HUES6 (cell line): Measurements from ENCODE around the gene CALCOCO1.

ENCODE experiments used
- H3K27ac ChIP-seq: 2 replicates; pipeline ENCODE4 v1.7.0; 2013; ENCODE audit warnings: low read depth, mild to moderate bottlenecking, low read length, inconsistent platforms
- H3K27me3 ChIP-seq: 2 replicates; pipeline ENCODE4 v1.6.1; 2013; ENCODE audit warnings: low read length; ENCODE audit not compliant: control insufficient read depth, insufficient read depth
- H3K36me3 ChIP-seq: 2 replicates; pipeline ENCODE4 v1.6.1; 2013; ENCODE audit warnings: low read length; ENCODE audit not compliant: control insufficient read depth, insufficient read depth
- H3K4me1 ChIP-seq: 2 replicates; pipeline ENCODE4 v1.6.1; 2013; ENCODE audit warnings: low read length; ENCODE audit not compliant: control insufficient read depth, insufficient read depth
- H3K4me3 ChIP-seq: 2 replicates; pipeline ENCODE4 v1.5.1; 2013; ENCODE audit warnings: low read depth, low read length
- H3K9ac ChIP-seq: one replicate; pipeline ENCODE4 v1.6.1; 2013; ENCODE audit warnings: mild to moderate bottlenecking, low read length
- H3K9me3 ChIP-seq: 2 replicates; pipeline ENCODE4 v1.6.1; 2013; ENCODE audit warnings: low read depth, low read length; ENCODE audit not compliant: control insufficient read depth, insufficient read depth

Gene CALCOCO1

GRCh38 chr12:53752192-53752601 lies 24.9 kb upstream of the CALCOCO1 start:
- Histone ChIP-seq H3K4me3 (peak overlapping the region; percentile 54), H3K9ac (no peak overlapping the region), H3K27me3 (peaks cover 92% of the 10 kb centered on the region), H3K9me3 (no peaks in the 10 kb centered on the region), H3K4me1 (peaks cover 54% of the 10 kb centered on the region), H3K27ac (no peak overlapping the region), H3K36me3 (no peaks in the 10 kb centered on the region)

DNA sequence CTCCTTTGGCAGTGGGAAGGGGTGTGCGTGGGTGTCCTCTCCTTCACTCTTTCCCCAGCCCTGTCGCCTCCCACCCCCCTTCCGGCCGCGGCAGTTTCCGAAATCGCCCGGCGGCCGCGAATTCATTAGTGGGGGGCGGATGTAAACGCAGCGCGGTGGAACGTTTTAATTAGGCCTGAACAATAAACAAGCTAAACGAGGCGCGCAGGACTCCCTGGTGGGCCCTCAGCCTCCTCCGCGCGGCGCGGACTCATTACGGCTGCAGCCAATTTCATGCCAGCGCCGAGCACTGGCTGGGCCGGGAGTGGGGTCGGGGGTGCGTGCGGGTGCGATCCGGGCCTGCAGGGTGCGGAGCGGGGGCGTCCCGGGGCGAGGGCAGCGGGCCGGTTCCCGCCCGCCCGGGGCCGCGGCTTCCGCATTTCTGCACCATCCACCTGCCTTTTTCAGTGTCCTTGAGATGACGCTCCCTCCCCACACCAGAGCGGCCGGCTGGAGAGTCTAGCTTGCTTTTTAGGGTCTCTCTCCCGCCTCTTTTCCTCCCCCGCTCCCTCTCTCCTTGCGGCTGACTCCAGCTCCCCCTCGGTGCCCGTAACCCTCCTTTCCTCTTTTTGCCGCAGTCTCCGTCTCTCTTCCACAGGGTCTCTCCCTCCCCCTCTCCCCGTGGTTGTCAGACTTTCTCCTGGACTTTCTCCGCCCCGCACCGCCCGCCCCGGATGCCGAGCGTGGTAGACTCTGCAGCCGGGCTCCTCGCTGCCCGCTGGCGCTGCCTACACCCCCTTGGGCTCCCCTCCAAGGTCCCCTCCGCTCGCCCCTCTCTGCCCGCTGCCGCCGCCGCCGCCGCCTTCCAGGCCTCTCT lies 24.3 kb upstream of the CALCOCO1 start, which contains the start of gene CISTR:
Gene CISTR (minus strand): TSS at position 644 of the 856 bp plus-strand sequence.
- peaks cover 50% of the 10 kb centered on the region for H3K4me1 ChIP-seq
- H3K9ac ChIP-seq, result no peak within 1 kb of the TSS

GRCh38 chr12:53750812-53751335 lies 23.6 kb upstream of the CALCOCO1 start:
- peaks cover 98% of the 10 kb centered on the region for H3K27me3 ChIP-seq
- H3K4me3 ChIP-seq, result peak overlapping the region; percentile 54
- H3K4me1 ChIP-seq, result peaks cover 46% of the 10 kb centered on the region
- H3K36me3 ChIP-seq, result no peaks in the 10 kb centered on the region
- H3K27ac ChIP-seq, result no peak overlapping the region
- H3K9me3 ChIP-seq, result no peaks in the 10 kb centered on the region
- no peak overlapping the region for H3K9ac ChIP-seq

More for the DNA sequence above, 24.3 kb upstream of the CALCOCO1 start, which contains the start of gene CISTR:
- H3K36me3 ChIP-seq, result no peaks in the 10 kb centered on the region
- no peaks in the 10 kb centered on the region for H3K9me3 ChIP-seq
- no peak within 1 kb of the TSS for H3K27ac ChIP-seq
- peak within 1 kb of the TSS; percentile 54 for H3K4me3 ChIP-seq
- H3K27me3 ChIP-seq, result peaks cover 98% of the 10 kb centered on the region

GRCh38 chr12:53749986-53750811 lies 22.9 kb upstream of the CALCOCO1 start:
- Histone ChIP-seq H3K27me3 (peaks cover 100% of the 10 kb centered on the region), H3K9me3 (no peaks in the 10 kb centered on the region), H3K4me3 (peak overlapping the region; percentile 54), H3K9ac (no peak overlapping the region), H3K27ac (no peak overlapping the region), H3K4me1 (peaks cover 39% of the 10 kb centered on the region), H3K36me3 (no peaks in the 10 kb centered on the region)

- peaks cover 29% of the 10 kb centered on the region for H3K4me1 ChIP-seq
- no peaks in the 10 kb centered on the region for H3K36me3 ChIP-seq
- no peak overlapping the region for H3K27ac ChIP-seq
- H3K9ac ChIP-seq, result no peak overlapping the region
- no peaks in the 10 kb centered on the region for H3K9me3 ChIP-seq
- peaks cover 99% of the 10 kb centered on the region for H3K27me3 ChIP-seq
- no peak overlapping the region for H3K4me3 ChIP-seq
Measured at GRCh38 chr12:53748072-53748840, 21.0 kb upstream of the CALCOCO1 start.

DNA sequence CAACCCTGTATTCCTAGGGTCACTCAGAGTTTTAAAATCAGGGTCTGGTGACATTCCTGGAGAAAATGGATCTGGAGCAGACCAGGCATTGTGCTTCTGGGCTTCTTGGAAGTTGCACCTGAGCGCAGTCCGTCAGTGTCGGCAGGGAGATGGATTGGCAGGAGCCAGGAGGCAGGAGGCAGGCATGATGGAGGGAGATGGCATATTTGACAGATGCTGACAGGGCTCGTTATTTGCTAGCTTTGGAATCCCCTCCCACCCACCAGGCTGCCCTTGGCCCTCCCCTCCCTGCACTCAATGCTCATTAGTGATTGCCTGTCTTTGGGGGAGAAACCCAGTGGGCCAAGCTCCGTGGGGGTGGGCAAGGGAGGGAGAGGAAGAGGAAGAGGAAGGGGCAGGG lies 19.8 kb upstream of the CALCOCO1 start:
- H3K4me1 ChIP-seq, result peaks cover 25% of the 10 kb centered on the region
- no peak overlapping the region for H3K27ac ChIP-seq
- H3K36me3 ChIP-seq, result no peaks in the 10 kb centered on the region
- no peaks in the 10 kb centered on the region for H3K9me3 ChIP-seq
- peaks cover 99% of the 10 kb centered on the region for H3K27me3 ChIP-seq
- H3K4me3 ChIP-seq, result no peak overlapping the region
- H3K9ac ChIP-seq, result no peak overlapping the region

- Histone ChIP-seq H3K4me3 (no peak overlapping the region), H3K9me3 (no peaks in the 10 kb centered on the region), H3K36me3 (no peaks in the 10 kb centered on the region), H3K27ac (no peak overlapping the region), H3K27me3 (peaks cover 95% of the 10 kb centered on the region), H3K9ac (no peak overlapping the region), H3K4me1 (peaks cover 24% of the 10 kb centered on the region)
Measured at GRCh38 chr12:53746592-53747092, 19.4 kb upstream of the CALCOCO1 start.

DNA sequence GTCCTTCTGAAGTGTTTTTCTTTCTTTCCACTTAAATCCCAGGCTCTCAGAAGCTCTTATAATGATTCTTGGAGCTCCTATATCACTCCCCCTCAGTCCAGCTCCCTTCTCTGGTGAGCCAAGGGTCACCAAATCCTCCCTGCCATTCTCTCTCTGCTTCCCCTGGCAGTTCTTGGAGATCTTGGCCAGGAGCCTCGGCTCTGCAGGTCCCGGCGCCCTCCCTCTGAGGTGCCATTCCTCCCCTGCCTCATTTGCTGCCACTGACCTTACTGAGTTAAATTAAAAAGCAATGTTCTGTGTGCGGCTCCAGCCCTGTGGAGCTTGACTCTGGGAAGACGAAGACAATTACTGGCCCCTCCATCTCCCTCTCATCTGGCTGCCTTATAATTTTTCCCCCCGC lies 17.5 kb upstream of the CALCOCO1 start:
- Histone ChIP-seq H3K4me3 (no peak overlapping the region), H3K36me3 (no peaks in the 10 kb centered on the region), H3K9ac (no peak overlapping the region), H3K9me3 (no peaks in the 10 kb centered on the region), H3K27me3 (peaks cover 95% of the 10 kb centered on the region), H3K27ac (no peak overlapping the region), H3K4me1 (peaks cover 13% of the 10 kb centered on the region)

- H3K27me3 ChIP-seq, result peaks cover 95% of the 10 kb centered on the region
- H3K27ac ChIP-seq, result no peak overlapping the region
- H3K9me3 ChIP-seq, result no peaks in the 10 kb centered on the region
- no peak overlapping the region for H3K9ac ChIP-seq
- H3K4me3 ChIP-seq, result no peak overlapping the region
- peaks cover 18% of the 10 kb centered on the region for H3K4me1 ChIP-seq
- H3K36me3 ChIP-seq, result no peaks in the 10 kb centered on the region
Measured at GRCh38 chr12:53744130-53744441, 16.8 kb upstream of the CALCOCO1 start.

DNA sequence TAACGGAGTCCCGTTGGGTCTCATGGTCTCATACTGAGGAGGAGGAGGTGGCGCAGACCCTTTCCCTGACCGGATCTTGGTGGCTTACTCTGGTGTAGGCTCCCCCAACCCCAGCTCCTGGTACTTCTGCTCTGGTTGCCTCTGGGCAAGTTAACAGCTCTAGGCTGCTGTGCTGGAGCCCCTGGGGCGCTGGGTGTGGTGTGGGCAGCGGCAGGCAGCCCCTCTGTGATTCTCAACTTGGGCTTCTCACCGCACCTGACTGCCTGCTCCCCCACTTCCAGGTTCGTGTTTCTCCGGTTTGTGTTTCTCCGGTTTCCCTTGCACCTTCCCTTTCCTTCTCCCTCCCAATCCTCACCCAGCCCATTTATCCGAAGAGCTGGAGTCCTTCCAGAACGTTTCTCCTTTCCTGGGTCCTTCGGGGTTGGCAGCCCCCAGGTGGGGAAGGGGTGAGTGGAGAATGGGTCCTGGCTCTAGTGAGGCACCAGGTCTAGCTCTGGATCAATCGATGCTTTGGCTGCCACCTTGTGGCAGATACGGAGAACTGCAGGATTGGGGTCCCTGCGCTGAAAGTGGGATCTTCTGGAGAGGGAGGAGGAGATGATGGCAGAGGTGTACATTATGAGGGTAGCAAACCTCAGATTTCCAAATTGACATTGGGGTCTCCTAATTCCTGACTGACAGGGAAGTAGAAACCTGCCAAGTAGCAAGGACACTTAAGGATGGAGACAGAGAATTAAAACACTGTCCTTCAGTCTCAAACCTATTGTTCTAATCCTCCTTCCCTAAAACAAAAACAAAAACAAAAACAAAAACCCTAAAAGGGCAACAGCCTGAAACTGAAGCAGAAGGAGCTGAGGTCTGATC lies 16.2 kb upstream of the CALCOCO1 start:
- H3K9me3 ChIP-seq, result no peaks in the 10 kb centered on the region
- no peaks in the 10 kb centered on the region for H3K36me3 ChIP-seq
- no peak overlapping the region for H3K27ac ChIP-seq
- 0 out of 2 replicates have a peak overlapping the region, but pooled peaks have one; percentile 16 for H3K4me3 ChIP-seq
- peaks cover 95% of the 10 kb centered on the region for H3K27me3 ChIP-seq
- H3K9ac ChIP-seq, result no peak overlapping the region
- H3K4me1 ChIP-seq, result peaks cover 20% of the 10 kb centered on the region
